Stimulated activated CD8-positive, alpha-beta memory T cell treated with anti-CD3 and anti-CD28 coated beads, Interleukin-4, amount 100 ng/mL, for 4 hours (primary cell): Measurements from ENCODE around the gene ETS1.

ENCODE experiments used
- DNase-seq, 2 donors: peaks; one replicate each; pipeline ENCODE4 v3.0.0-alpha.2; 2020; ENCODE audit warnings: low read depth in 2 of 2, low spot score in 1 of 2

The ETS1 gene

GRCh38 chr11:128595775-128596174 lies 8.4 kb upstream of the ETS1 start:
- no peak for DNase-seq

GRCh38 chr11:128595221-128595620 lies 7.9 kb upstream of the ETS1 start:
- DNase-seq: no peak

GRCh38 chr11:128594226-128594625 lies 6.9 kb upstream of the ETS1 start:
- no peak for DNase-seq

- DNase-seq: no peak
These were observed 5.9 kb upstream of the ETS1 start for GRCh38 chr11:128593281-128593680.

GRCh38 chr11:128592454-128592853 lies 5.1 kb upstream of the ETS1 start:
- DNase-seq: no peak

GRCh38 chr11:128590587-128590986 lies 3.2 kb upstream of the ETS1 start:
- DNase-seq: no peak

- no peak for DNase-seq
These were observed 2.6 kb upstream of the ETS1 start for GRCh38 chr11:128589998-128590397.

- no peak for DNase-seq
These were observed 735 bp upstream of the ETS1 start for GRCh38 chr11:128588093-128588492.

- no peak for DNase-seq
These were observed 669 bp downstream of the ETS1 start for GRCh38 chr11:128586689-128587088.

GRCh38 chr11:128585498-128586238 lies 1.7 kb downstream of the ETS1 start:
- DNase-seq: no peak

- no peak for DNase-seq
These were observed 3.1 kb downstream of the ETS1 start for GRCh38 chr11:128584253-128584652.

- DNase-seq: no peak
These were observed 4.6 kb downstream of the ETS1 start for GRCh38 chr11:128582496-128583366.

- no peak for DNase-seq
These were observed 5.6 kb downstream of the ETS1 start for GRCh38 chr11:128581561-128582272.

GRCh38 chr11:128580612-128581011 lies 6.7 kb downstream of the ETS1 start:
- no peak for DNase-seq

GRCh38 chr11:128579798-128580504 lies 7.4 kb downstream of the ETS1 start:
- no peak for DNase-seq

- no peak for DNase-seq
These were observed 10.8 kb downstream of the ETS1 start for GRCh38 chr11:128576555-128576954.

GRCh38 chr11:128575961-128576350 lies 11.4 kb downstream of the ETS1 start:
- no peak for DNase-seq

- DNase-seq: no peak
These were observed 12.0 kb downstream of the ETS1 start for GRCh38 chr11:128575174-128575960.

GRCh38 chr11:128574576-128575011 lies 12.8 kb downstream of the ETS1 start:
- DNase-seq: no peak

GRCh38 chr11:128573638-128574037 lies 13.7 kb downstream of the ETS1 start:
- no peak for DNase-seq
